SH-SY5Y (cell line): Measurements from ENCODE around the gene NCKAP5.

ENCODE experiments used
- GATA2 ChIP-seq: IDR thresholded peaks from 2 replicates; pipeline ENCODE4 v1.6.1; 2011; ENCODE audit warnings: mild to moderate bottlenecking, low read depth, low read length
- GATA3 ChIP-seq: IDR thresholded peaks from 2 replicates; pipeline ENCODE4 v1.6.1; 2011; ENCODE audit warnings: low read depth, mild to moderate bottlenecking, low read length, moderate library complexity

GRCh38 chr2:133110201-133110600 is 458.1 kb downstream of the NCKAP5 start:
- no peak for TF ChIP-seq GATA2
- TF ChIP-seq GATA3 = no peak
